WTC11 (cell line): ENCODE data around the gene CD22.

Source experiments
- AFF4 ChIP-seq: sonication (generic); formaldehyde crosslinking; IDR thresholded peaks from 2 replicates; pipeline ENCODE4 v1.8.1; 2023; ENCODE audit warnings: mild to moderate bottlenecking, missing genetic modification reagents, borderline replicate concordance
- E2F1 ChIP-seq: sonication (generic); formaldehyde crosslinking; IDR thresholded peaks from 2 replicates; pipeline ENCODE4 v1.8.0; 2022; ENCODE audit warnings: mild to moderate bottlenecking, missing genetic modification reagents
- ELF4 ChIP-seq: sonication (generic); formaldehyde crosslinking; IDR thresholded peaks from 2 replicates; pipeline ENCODE4 v1.8.1; 2022; ENCODE audit warnings: low read depth, mild to moderate bottlenecking, moderate library complexity, missing genetic modification reagents
- ETV6 ChIP-seq: sonication (generic); formaldehyde crosslinking; IDR thresholded peaks from 2 replicates; pipeline ENCODE4 v1.8.1; 2022; ENCODE audit warnings: mild to moderate bottlenecking, missing genetic modification reagents
- IRF2 ChIP-seq: sonication (generic); formaldehyde crosslinking; IDR thresholded peaks from 2 replicates; pipeline ENCODE4 v1.8.0; 2022; ENCODE audit warnings: low read depth, missing genetic modification reagents, borderline replicate concordance
- JAZF1 ChIP-seq: fragments of 250-450 bp; sonication (Bioruptor Pico); IDR thresholded peaks from 2 replicates; pipeline ENCODE4 v1.9.0; 2021; ENCODE audit warnings: moderate library complexity, mild to moderate bottlenecking, inconsistent platforms
- NFYB ChIP-seq: sonication (generic); formaldehyde crosslinking; conservative IDR thresholded peaks from 2 replicates; pipeline ENCODE4 v1.8.0; 2022; ENCODE audit warnings: low read depth, missing genetic modification reagents
- NR2C2 ChIP-seq: sonication (generic); formaldehyde crosslinking; IDR thresholded peaks from 2 replicates; pipeline ENCODE4 v1.8.0; 2022; ENCODE audit warnings: mild to moderate bottlenecking, missing genetic modification reagents
- STAT6 ChIP-seq: sonication (generic); formaldehyde crosslinking; conservative IDR thresholded peaks from 2 replicates; pipeline ENCODE4 v1.8.1; 2023; ENCODE audit warnings: mild to moderate bottlenecking, low read depth, missing genetic modification reagents, moderate library complexity
- TP53 ChIP-seq: sonication (generic); formaldehyde crosslinking; IDR thresholded peaks from 2 replicates; pipeline ENCODE4 v1.8.1; 2023; ENCODE audit warnings: mild to moderate bottlenecking, missing genetic modification reagents
- ZNF263 ChIP-seq: sonication (generic); formaldehyde crosslinking; IDR thresholded peaks from 2 replicates; pipeline ENCODE4 v1.8.1; 2022; ENCODE audit warnings: low read depth, mild to moderate bottlenecking, moderate library complexity, missing genetic modification reagents
- ZNF416 ChIP-seq: fragments of 250-450 bp; sonication (Bioruptor Pico); IDR thresholded peaks from 2 replicates; pipeline ENCODE4 v1.9.0; 2021; ENCODE audit warnings: mild to moderate bottlenecking, inconsistent platforms
- TF ChIP-seq, protein P1 (sequence below): fragments of 250-450 bp; sonication (Bioruptor Pico); IDR thresholded peaks from 2 replicates; pipeline ENCODE4 v1.9.0; 2021; ENCODE audit warnings: mild to moderate bottlenecking
- TF ChIP-seq, protein P2 (sequence below): fragments of 200-600 bp; IDR thresholded peaks from 2 replicates; pipeline ENCODE4 v1.8.0; 2022; ENCODE audit warnings: antibody characterized with exemption

DNA sequence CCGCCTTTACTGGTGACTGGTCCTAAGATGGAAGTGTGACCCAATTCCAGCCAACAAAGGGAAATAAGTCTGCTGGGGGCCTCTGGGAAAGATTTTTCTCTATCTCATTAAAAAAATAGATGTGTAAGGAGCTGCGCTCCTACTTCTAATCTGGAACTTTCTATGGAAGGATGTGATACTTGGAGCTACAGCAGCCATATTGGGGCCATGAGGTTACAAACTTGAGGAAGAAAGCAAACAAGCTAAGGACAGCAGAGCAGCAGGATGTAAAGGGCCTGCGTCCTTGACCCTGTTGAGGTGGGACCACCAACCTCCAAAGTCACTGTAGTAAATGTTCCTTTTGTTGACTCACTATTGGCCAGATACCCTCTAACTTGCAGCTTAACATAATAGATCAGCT, 49.4 kb downstream of the CD22 start:
- TF ChIP-seq NR2C2 (CRISPR knock-in tag) (no peak), ZNF263 (CRISPR knock-in tag) (no peak), AFF4 (CRISPR knock-in tag) (no peak), STAT6 (CRISPR knock-in tag) (no peak), ZNF416 (CRISPR knock-in tag) (no peak), ETV6 (no peak), JAZF1 (no peak), ELF4 (CRISPR knock-in tag) (no peak), NFYB (CRISPR knock-in tag) (no peak), TP53 (no peak), E2F1 (CRISPR knock-in tag) (no peak), IRF2 (CRISPR knock-in tag) (no peak)
- TF ChIP-seq, protein P1, sequence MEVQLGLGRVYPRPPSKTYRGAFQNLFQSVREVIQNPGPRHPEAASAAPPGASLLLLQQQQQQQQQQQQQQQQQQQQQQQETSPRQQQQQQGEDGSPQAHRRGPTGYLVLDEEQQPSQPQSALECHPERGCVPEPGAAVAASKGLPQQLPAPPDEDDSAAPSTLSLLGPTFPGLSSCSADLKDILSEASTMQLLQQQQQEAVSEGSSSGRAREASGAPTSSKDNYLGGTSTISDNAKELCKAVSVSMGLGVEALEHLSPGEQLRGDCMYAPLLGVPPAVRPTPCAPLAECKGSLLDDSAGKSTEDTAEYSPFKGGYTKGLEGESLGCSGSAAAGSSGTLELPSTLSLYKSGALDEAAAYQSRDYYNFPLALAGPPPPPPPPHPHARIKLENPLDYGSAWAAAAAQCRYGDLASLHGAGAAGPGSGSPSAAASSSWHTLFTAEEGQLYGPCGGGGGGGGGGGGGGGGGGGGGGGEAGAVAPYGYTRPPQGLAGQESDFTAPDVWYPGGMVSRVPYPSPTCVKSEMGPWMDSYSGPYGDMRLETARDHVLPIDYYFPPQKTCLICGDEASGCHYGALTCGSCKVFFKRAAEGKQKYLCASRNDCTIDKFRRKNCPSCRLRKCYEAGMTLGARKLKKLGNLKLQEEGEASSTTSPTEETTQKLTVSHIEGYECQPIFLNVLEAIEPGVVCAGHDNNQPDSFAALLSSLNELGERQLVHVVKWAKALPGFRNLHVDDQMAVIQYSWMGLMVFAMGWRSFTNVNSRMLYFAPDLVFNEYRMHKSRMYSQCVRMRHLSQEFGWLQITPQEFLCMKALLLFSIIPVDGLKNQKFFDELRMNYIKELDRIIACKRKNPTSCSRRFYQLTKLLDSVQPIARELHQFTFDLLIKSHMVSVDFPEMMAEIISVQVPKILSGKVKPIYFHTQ (CRISPR knock-in tag): no peak
- TF ChIP-seq, protein P2, sequence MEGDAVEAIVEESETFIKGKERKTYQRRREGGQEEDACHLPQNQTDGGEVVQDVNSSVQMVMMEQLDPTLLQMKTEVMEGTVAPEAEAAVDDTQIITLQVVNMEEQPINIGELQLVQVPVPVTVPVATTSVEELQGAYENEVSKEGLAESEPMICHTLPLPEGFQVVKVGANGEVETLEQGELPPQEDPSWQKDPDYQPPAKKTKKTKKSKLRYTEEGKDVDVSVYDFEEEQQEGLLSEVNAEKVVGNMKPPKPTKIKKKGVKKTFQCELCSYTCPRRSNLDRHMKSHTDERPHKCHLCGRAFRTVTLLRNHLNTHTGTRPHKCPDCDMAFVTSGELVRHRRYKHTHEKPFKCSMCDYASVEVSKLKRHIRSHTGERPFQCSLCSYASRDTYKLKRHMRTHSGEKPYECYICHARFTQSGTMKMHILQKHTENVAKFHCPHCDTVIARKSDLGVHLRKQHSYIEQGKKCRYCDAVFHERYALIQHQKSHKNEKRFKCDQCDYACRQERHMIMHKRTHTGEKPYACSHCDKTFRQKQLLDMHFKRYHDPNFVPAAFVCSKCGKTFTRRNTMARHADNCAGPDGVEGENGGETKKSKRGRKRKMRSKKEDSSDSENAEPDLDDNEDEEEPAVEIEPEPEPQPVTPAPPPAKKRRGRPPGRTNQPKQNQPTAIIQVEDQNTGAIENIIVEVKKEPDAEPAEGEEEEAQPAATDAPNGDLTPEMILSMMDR: no peak
